ENCODE results near the gene DNM2.

Gene DNM2

DNA sequence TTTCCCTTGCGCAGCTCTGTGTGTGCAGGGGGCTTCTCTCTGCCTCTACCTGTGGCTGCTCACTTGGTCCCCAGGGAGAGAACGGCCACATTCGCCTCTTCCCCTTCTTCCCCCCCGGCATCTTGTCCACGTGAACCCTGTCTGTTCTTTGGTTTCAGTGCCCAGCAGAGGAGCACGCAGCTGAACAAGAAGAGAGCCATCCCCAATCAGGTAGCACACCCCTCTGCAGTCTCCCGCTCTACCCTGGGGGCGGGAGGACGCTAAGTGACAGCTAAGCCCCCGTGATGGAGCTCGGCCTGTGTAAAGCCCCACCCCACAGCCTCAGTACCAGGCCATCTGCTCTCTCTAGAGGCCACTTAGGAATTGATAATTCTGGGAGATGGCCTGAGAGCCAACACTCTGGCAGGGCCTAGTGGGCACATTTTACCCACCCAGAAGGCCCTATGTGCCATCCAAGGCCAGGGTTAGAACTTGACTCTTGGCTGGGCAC is 87.9 kb downstream of the DNM2 start:
- Histone ChIP-seq H4K20me1 (ENCODE audit: insufficient read depth) (no peaks in the 10 kb centered on the region), H2AFZ (ENCODE audit: low read depth) (no peak overlapping the region), H3K79me2 (ENCODE audit: insufficient read depth, low read depth) (no peaks in the 10 kb centered on the region), H3K9ac (no peak overlapping the region), H3K27ac (no peak overlapping the region), H3K4me3 (IDR thresholded peaks at IDR 0.05; ENCODE audit: insufficient read depth, low read depth, low read length) (no peak overlapping the region), H3K27me3 (ENCODE audit: insufficient read depth, low read depth) (no peaks in the 10 kb centered on the region), H3K4me2 (no peak overlapping the region), H3K36me3 (ENCODE audit: insufficient read depth) (peaks cover 5% of the 10 kb centered on the region; the same call in 1 of the 2 replicates), H3K4me1 (ENCODE audit: low read depth, poor library complexity, severe bottlenecking) (no peaks in the 10 kb centered on the region)
- TF ChIP-seq, protein P1, sequence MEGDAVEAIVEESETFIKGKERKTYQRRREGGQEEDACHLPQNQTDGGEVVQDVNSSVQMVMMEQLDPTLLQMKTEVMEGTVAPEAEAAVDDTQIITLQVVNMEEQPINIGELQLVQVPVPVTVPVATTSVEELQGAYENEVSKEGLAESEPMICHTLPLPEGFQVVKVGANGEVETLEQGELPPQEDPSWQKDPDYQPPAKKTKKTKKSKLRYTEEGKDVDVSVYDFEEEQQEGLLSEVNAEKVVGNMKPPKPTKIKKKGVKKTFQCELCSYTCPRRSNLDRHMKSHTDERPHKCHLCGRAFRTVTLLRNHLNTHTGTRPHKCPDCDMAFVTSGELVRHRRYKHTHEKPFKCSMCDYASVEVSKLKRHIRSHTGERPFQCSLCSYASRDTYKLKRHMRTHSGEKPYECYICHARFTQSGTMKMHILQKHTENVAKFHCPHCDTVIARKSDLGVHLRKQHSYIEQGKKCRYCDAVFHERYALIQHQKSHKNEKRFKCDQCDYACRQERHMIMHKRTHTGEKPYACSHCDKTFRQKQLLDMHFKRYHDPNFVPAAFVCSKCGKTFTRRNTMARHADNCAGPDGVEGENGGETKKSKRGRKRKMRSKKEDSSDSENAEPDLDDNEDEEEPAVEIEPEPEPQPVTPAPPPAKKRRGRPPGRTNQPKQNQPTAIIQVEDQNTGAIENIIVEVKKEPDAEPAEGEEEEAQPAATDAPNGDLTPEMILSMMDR (conservative IDR thresholded peaks at IDR 0.05; ENCODE audit: low read depth, low read length): no peak

DNA sequence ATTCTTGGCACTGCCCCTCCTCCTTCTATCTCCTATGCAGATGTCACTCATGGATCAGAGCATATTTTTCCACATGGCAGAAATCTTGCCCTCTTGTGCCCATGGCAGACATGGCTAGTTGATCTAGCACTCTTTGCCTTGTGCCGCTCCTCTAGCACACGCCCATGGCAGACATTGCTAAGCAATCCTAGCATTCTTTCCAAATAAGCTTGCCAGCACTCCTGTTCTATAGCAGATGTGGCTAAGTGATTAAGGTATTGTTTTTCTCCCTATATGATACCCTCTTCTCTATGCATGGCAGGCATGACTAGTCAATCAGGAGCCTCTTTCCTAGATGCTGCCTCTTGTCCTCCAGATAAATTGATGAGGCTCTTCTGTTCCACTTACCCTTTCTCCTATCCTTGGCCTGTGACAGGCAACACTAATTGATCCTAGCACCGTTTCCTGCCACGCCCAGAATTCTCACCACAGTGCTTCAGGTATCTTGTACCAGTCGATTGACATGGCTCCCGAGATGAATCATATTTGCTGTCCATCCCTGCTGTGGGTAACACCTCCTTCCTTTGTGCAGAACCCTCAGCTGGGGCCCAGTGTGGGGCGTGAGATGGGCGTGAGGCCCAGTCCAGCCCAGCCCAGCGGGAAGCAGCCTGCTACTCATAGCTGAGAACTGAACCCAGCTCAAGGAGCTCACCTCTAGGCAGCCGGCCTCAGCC is 91.2 kb downstream of the DNM2 start:
- TF ChIP-seq, protein P1 (conservative IDR thresholded peaks at IDR 0.05; ENCODE audit: low read depth, low read length): no peak
- Histone ChIP-seq H3K36me3 (ENCODE audit: insufficient read depth) (no peaks in the 10 kb centered on the region), H3K9ac (no peak overlapping the region)

DNA sequence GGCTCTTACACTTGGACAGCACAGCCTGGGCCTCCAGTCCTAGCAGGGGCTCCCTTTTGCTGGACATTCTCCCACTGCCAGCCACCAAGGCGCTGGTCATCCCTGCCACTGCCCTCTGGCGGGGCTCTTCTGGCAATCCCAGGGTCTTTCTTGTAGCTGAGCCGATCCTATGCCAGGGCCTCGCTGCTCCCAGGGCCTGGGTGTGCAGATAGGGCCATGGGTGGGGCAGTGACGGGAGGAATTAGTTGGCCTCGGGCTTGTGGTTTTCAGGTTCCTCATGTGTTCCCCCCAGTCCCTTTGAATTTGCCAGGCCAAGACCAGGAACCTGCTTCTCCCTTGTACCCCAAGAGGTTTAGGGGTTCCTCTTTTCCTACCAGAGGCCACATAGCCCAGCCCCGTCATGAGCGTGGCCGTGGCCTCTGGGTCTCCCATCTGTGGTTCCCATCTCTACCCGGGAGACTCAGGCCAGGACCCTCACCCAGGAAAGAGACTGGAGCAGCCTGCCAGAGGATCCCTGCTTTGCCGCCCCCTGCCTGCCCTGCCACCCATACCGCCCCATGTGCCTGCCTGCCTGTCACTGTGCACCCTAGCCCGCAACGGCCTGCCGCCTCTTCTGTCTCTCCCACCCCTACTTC is 91.9 kb downstream of the DNM2 start:
- no peaks in the 10 kb centered on the region for H3K4me1 ChIP-seq (ENCODE audit: low read depth, poor library complexity, severe bottlenecking)
- no peaks in the 10 kb centered on the region for H3K79me2 ChIP-seq (ENCODE audit: insufficient read depth, low read depth)
- H2AFZ ChIP-seq (ENCODE audit: low read depth): no peak overlapping the region
- H3K4me2 ChIP-seq: no peak overlapping the region
- H3K9ac ChIP-seq: no peak overlapping the region
- TF ChIP-seq, protein P1 (conservative IDR thresholded peaks at IDR 0.05; ENCODE audit: low read depth, low read length): no peak
- no peak overlapping the region for H3K27ac ChIP-seq
- no peaks in the 10 kb centered on the region for H3K36me3 ChIP-seq (ENCODE audit: insufficient read depth)
- no peak overlapping the region for H3K4me3 ChIP-seq (IDR thresholded peaks at IDR 0.05; ENCODE audit: insufficient read depth, low read depth, low read length)
- H4K20me1 ChIP-seq (ENCODE audit: insufficient read depth): no peaks in the 10 kb centered on the region
- no peaks in the 10 kb centered on the region for H3K27me3 ChIP-seq (ENCODE audit: insufficient read depth, low read depth)

More for the DNA sequence above, 91.2 kb downstream of the DNM2 start:
- H3K27ac ChIP-seq: no peak overlapping the region
- no peak overlapping the region for H3K4me2 ChIP-seq
- no peaks in the 10 kb centered on the region for H4K20me1 ChIP-seq (ENCODE audit: insufficient read depth)
- H2AFZ ChIP-seq (ENCODE audit: low read depth): no peak overlapping the region
- no peaks in the 10 kb centered on the region for H3K27me3 ChIP-seq (ENCODE audit: insufficient read depth, low read depth)
- H3K79me2 ChIP-seq (ENCODE audit: insufficient read depth, low read depth): no peaks in the 10 kb centered on the region
- no peaks in the 10 kb centered on the region for H3K4me1 ChIP-seq (ENCODE audit: low read depth, poor library complexity, severe bottlenecking)
- H3K4me3 ChIP-seq (IDR thresholded peaks at IDR 0.05; ENCODE audit: insufficient read depth, low read depth, low read length): no peak overlapping the region

DNA sequence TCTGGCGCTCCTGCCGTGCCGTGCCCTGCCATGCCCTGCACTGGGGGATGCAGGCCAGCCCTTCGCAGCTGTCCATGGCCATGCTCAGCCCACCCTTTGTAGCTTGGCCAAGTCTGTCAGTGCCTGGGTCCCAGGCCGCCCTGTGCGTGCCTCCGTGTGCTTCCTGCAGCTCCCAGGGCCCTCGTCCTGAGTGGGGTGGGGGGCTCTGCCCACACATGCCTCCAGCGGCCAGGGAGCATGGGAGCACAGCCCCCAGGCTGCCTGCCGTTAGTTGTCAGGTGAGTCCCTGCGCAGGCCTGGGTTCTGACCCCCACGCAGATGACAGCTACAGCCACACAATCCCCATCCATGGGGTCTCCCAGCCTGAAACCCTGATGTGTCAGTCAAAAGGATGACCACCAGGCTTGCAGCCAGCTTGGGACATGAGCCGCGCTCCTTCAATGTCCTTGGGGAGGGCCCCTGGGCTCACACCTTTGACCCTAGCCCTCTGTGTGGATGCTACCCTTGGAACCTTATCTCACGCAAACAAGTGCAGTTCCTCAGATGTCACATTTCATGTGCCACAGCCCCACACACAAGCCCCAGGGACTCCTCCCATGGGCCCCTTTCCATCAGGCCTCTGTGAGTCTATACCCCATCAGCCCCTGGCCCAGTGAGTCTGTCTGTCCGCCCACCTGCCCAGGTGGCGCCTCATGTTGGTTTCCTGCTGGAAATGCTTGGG is 93.7 kb downstream of the DNM2 start:
- Histone ChIP-seq H4K20me1 (ENCODE audit: insufficient read depth) (no peaks in the 10 kb centered on the region), H3K27ac (no peak overlapping the region), H3K4me1 (ENCODE audit: low read depth, poor library complexity, severe bottlenecking) (no peaks in the 10 kb centered on the region), H2AFZ (ENCODE audit: low read depth) (no peak overlapping the region), H3K36me3 (ENCODE audit: insufficient read depth) (no peaks in the 10 kb centered on the region), H3K27me3 (ENCODE audit: insufficient read depth, low read depth) (no peaks in the 10 kb centered on the region), H3K79me2 (ENCODE audit: insufficient read depth, low read depth) (no peaks in the 10 kb centered on the region), H3K4me2 (no peak overlapping the region), H3K4me3 (IDR thresholded peaks at IDR 0.05; ENCODE audit: insufficient read depth, low read depth, low read length) (no peak overlapping the region), H3K9ac (no peak overlapping the region)
- TF ChIP-seq, protein P1 (conservative IDR thresholded peaks at IDR 0.05; ENCODE audit: low read depth, low read length): no peak
